AG04449 (cell line): Measurements from ENCODE around the gene SLFN11.
"Not testable (repeated sequence)": the region's sequence is repeated elsewhere in the genome, so short reads cannot be mapped to it uniquely, and the experiment has no call there.

Experiments
- CTCF ChIA-PET: fragments of 350-600 bp; formaldehyde crosslinking; extraction: SDS; loops from one replicate; lab custom pipeline; 2021; ENCODE audit warnings: antibody characterized with exemption; lab: Yijun Ruan, JAX
- POLR2A ChIA-PET: fragments of 400-600, 350-600 bp; formaldehyde crosslinking; extraction: SDS; loops from one replicate; lab custom pipeline; 2020; ENCODE audit warnings: antibody characterized with exemption, inconsistent platforms; lab: Yijun Ruan, JAX
- DNase-seq: peaks from one replicate; pipeline ENCODE4 v3.0.0-alpha.2; 2010; ENCODE audit warnings: low read depth, low spot score
- H3K4me3 ChIP-seq: 2 replicates; pipeline ENCODE4 v1.5.1; 2011; ENCODE audit warnings: low read depth, mild to moderate bottlenecking, control low read depth, low read length
- TF ChIP-seq, protein P1 (sequence below): IDR thresholded peaks from one replicate; pipeline ENCODE4 v1.5.1; 2011; ENCODE audit warnings: mild to moderate bottlenecking, moderate library complexity, low read length, control low read depth, inconsistent platforms; ENCODE audit not compliant: insufficient read depth; ENCODE audit errors: missing control alignments

Gene SLFN11

DNA sequence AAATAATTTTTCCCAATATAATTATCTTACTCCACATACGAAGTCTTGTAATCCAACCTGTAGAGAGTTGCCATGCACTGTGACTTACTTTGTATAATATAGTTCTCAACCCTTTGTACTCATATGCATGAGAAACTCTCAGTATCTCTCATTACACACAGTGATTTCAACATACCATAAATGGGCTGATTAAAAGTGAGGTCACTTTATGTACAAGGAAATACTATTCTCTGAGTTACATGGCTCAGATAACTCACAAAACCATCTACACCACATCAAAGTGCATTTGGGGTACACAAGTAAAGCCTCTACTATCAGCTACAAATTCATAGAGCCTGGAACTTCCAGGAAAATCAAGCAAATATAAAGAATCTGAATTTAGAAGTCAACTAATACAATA, 30.9 kb upstream of the SLFN11 start:
- no peak overlapping the region for H3K4me3 ChIP-seq
- ChIA-PET CTCF (interaction anchor here (1.3 kb wide), 1 partner anchor 89 kb away, joined by 3 read pairs; no protein-coding TSS in a partner anchor), POLR2A (no interaction called here)
- TF ChIP-seq, protein P1, sequence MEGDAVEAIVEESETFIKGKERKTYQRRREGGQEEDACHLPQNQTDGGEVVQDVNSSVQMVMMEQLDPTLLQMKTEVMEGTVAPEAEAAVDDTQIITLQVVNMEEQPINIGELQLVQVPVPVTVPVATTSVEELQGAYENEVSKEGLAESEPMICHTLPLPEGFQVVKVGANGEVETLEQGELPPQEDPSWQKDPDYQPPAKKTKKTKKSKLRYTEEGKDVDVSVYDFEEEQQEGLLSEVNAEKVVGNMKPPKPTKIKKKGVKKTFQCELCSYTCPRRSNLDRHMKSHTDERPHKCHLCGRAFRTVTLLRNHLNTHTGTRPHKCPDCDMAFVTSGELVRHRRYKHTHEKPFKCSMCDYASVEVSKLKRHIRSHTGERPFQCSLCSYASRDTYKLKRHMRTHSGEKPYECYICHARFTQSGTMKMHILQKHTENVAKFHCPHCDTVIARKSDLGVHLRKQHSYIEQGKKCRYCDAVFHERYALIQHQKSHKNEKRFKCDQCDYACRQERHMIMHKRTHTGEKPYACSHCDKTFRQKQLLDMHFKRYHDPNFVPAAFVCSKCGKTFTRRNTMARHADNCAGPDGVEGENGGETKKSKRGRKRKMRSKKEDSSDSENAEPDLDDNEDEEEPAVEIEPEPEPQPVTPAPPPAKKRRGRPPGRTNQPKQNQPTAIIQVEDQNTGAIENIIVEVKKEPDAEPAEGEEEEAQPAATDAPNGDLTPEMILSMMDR, result no peak
- DNase-seq, result no peak

DNA sequence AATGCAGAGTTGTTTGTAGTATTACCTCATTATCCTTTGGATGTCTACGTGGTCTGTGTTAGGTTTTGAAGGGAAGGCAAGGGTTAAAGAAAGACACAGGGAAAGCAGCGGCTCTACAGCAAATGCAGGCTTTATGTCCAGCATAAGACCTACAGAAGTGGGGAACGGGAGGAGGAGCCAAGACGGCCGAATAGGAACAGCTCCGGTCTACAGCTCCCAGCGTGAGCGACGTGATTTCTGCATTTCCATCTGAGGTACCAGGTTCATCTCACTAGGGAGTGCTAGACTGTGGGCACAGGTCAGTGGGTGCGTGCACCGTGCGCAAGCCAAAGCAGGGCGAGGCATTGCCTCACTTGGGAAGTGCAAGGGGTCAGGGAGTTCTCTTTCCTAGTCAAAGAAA, 20.4 kb upstream of the SLFN11 start:
- DNase-seq, H3K4me3 ChIP-seq, CTCF ChIA-PET, POLR2A ChIA-PET: not testable (repeated sequence)

DNA sequence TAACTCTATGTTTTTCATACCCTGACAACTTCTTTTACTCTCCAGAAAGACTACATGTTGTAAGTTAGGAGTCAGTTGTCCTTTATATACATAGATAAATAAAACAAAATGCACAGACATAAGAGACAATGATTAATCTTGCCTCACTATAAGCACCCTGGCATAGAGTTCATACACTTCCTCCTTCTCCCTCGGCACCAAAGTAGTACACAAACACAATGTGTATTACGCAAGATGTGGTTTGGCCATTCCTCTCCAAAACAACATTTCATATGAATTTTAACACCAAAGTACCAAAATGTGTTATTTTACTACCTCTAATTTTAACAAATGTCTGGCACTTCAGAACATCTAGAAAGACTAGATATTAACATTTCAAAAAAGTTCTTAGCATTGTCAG, 17.2 kb upstream of the SLFN11 start:
- DNase-seq, result no peak
- ChIA-PET CTCF (no interaction called here), POLR2A (no interaction called here)
- no peak overlapping the region for H3K4me3 ChIP-seq
- TF ChIP-seq, protein P1, result no peak

DNA sequence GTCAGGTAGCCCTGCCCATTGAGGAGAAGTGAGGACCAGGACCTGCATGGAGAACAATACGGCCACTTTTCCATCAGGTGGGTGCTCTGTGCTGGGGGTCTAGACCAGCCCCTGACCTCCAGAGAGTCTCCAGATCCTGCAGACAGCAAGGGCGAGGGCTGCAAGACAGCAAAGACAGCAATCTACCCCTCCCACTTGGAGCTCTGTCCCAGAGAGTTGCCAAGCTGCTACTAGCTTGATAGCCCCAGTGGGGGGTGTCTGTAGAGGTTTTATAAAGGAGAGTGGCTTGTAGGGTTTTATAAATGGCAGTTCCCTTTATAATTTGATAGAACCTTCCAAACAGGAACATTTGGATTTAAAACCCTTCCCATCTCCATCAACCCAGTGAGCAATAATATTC, 16.7 kb upstream of the SLFN11 start:
- TF ChIP-seq, protein P1, result no peak
- CTCF ChIA-PET, result no interaction called here
- no peak overlapping the region for H3K4me3 ChIP-seq
- POLR2A ChIA-PET, result no interaction called here
- DNase-seq, result no peak

DNA sequence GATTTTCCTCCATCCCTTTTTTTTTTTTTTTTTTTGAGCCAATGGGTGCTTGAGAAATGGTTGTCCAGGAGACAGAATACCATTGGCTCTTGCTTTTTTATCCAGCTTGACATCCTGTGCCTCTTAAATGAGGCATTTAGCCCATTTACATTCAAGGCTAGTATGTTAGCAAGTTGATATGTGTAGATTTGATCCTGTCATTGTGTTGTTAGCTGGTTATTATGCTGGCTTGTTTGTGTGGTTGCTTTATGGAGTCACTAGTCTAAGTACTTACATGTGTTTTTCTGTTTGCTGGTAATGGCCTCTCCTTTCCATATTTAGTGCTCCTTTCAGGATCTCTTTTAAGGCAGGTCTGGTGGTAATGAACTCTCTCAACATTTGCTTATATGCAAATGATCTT, 14.1 kb upstream of the SLFN11 start:
- CTCF ChIA-PET, result no interaction called here
- POLR2A ChIA-PET, result no interaction called here
- DNase-seq, result no peak
- no peak overlapping the region for H3K4me3 ChIP-seq
- TF ChIP-seq, protein P1, result no peak

DNA sequence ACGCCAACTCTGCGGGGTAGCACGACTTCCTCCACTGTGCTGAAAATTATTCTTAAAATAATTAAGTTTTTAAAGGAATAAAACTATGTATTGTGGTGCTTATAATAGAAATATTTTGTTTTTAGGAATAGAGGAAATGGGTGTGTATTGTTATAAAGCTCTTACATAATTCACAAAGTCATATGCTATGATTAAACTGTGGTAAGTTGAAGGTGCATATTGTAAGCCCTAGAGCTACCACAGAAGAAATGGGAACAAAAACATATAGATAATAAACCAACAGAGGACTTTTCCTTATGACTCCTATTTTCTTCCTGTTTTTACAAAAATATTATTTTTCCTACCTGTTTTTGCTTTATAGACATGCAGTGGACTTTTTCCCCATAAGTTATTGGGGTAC, 4.3 kb upstream of the SLFN11 start:
- POLR2A ChIA-PET, result no interaction called here
- TF ChIP-seq, protein P1, result no peak
- DNase-seq, result no peak
- no peak overlapping the region for H3K4me3 ChIP-seq
- CTCF ChIA-PET, result no interaction called here

DNA sequence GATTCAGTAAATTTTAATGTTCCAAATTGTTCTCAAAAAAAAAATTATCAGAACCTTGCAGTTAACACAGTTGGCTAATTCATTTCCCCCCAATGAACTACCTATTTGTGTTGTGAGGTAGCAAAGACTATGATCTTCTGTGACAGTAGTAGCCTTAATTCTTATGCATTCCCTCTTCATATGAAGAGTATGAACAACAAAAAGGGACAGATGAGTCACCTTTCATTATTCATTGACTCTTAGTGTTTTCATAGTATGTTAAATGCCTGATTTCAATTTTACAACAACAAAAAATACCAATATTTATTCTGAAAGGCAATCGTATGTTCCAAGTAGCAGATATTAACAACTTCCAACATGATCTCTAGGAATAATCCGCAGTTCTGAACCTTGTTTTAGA, 3.6 kb upstream of the SLFN11 start:
- H3K4me3 ChIP-seq, result no peak overlapping the region
- ChIA-PET CTCF (no interaction called here), POLR2A (no interaction called here)
- TF ChIP-seq, protein P1, result no peak
- DNase-seq, result no peak
